HepG2 (cell line): Measurements from ENCODE around the gene ZFAND3. TPM values are rescaled to one million over a fixed set of nuclear protein-coding genes. Genes with fewer than 3 reads are reported as not detected.

Experiments used
- ARID3A ChIP-seq: IDR thresholded peaks from 2 replicates; pipeline ENCODE4 v1.6.1; 2012; ENCODE audit warnings: low read depth, low read length, improper control_type of control experiment
- ARNT2 ChIP-seq: sonication (generic); formaldehyde crosslinking; IDR thresholded peaks from 2 replicates; pipeline ENCODE4 v1.8.0; 2022; ENCODE audit warnings: mild to moderate bottlenecking, low read depth, missing genetic modification reagents, moderate library complexity
- ASH2L ChIP-seq: fragments of 300-600, 200-600 bp; sonication (generic); IDR thresholded peaks from 2 replicates; pipeline ENCODE4 v1.7.0; 2017; ENCODE audit warnings: low read depth, mild to moderate bottlenecking, moderate library complexity, mixed read lengths, low read length; ENCODE audit not compliant: insufficient read length
- ATF7 ChIP-seq, 2 experiments: fragments of 450-650 bp in 1 of 2; sonication (generic) in 1 of 2; formaldehyde crosslinking in 1 of 2; IDR thresholded peaks; 2 replicates each; pipeline versions ENCODE4 v1.4.0 to v1.6.1; 2016 to 2020; ENCODE audit warnings: antibody characterized with exemption in 1 of 2, mild to moderate bottlenecking in 1 of 2, missing genetic modification reagents in 1 of 2
- DPF2 ChIP-seq: sonication (generic); formaldehyde crosslinking; IDR thresholded peaks from 2 replicates; pipeline ENCODE4 v1.4.0; 2020; ENCODE audit warnings: mild to moderate bottlenecking, low read depth, missing genetic modification reagents, borderline replicate concordance
- GABPA ChIP-seq, 2 experiments: IDR thresholded peaks; 2 replicates each; pipeline ENCODE4 v1.6.1; 2011 to 2016; ENCODE audit warnings: low read depth in 2 of 2, low read length in 1 of 2, missing biosample characterization in 1 of 2, missing genetic modification characterization in 1 of 2
- HNF4G ChIP-seq, 2 experiments: sonication (generic) in 1 of 2; formaldehyde crosslinking in 1 of 2; IDR thresholded peaks; 2 replicates each; pipeline versions ENCODE4 v1.4.0 to v1.6.1; 2011 to 2020; ENCODE audit warnings: borderline replicate concordance in 2 of 2, low read depth in 2 of 2, mild to moderate bottlenecking in 2 of 2, low read length in 1 of 2, missing genetic modification reagents in 1 of 2, moderate library complexity in 1 of 2
- IKZF5 ChIP-seq: IDR thresholded peaks from 2 replicates; pipeline ENCODE4 v1.6.1; 2018; ENCODE audit warnings: missing genetic modification reagents, mild to moderate bottlenecking, missing compliant biosample characterization
- MYNN ChIP-seq: sonication (generic); formaldehyde crosslinking; IDR thresholded peaks from 2 replicates; pipeline ENCODE4 v1.4.0; 2020; ENCODE audit warnings: mild to moderate bottlenecking, low read depth, missing genetic modification reagents
- NR2F6 ChIP-seq, 2 experiments: IDR thresholded peaks; 2 replicates each; pipeline ENCODE4 v1.6.1; 2016; ENCODE audit warnings: antibody characterized with exemption in 1 of 2, mild to moderate bottlenecking in 1 of 2
- PHF8 ChIP-seq: sonication (generic); formaldehyde crosslinking; IDR thresholded peaks from 2 replicates; pipeline ENCODE4 v1.5.0; 2020; ENCODE audit warnings: missing genetic modification reagents
- RBM39 ChIP-seq: fragments of 200-400 bp; formaldehyde crosslinking; IDR thresholded peaks from one replicate; pipeline ENCODE4 v1.6.1; 2018; ENCODE audit warnings: antibody characterized with exemption, mild to moderate bottlenecking, low read depth, low read length; ENCODE audit not compliant: poor library complexity, severe bottlenecking
- TEAD2 ChIP-seq: sonication (generic); formaldehyde crosslinking; IDR thresholded peaks from 2 replicates; pipeline ENCODE4 v1.9.0; 2021; ENCODE audit warnings: missing genetic modification reagents
- ZFP1 ChIP-seq: IDR thresholded peaks from 2 replicates; pipeline ENCODE4 v1.6.1; 2016
- ZNF317 ChIP-seq: sonication (generic); formaldehyde crosslinking; IDR thresholded peaks from 2 replicates; pipeline ENCODE4 v1.5.0; 2020; ENCODE audit warnings: mild to moderate bottlenecking, missing genetic modification reagents
- ZNF563 ChIP-seq: sonication (generic); formaldehyde crosslinking; IDR thresholded peaks from 2 replicates; pipeline ENCODE4 v1.8.0; 2022; ENCODE audit warnings: mild to moderate bottlenecking, moderate library complexity, missing genetic modification reagents
- ZNF567 ChIP-seq: sonication (generic); formaldehyde crosslinking; IDR thresholded peaks from 2 replicates; pipeline ENCODE4 v1.8.1; 2023; ENCODE audit warnings: mild to moderate bottlenecking, missing genetic modification reagents, borderline replicate concordance
- ZNF768 ChIP-seq: sonication (generic); formaldehyde crosslinking; IDR thresholded peaks from 2 replicates; pipeline ENCODE4 v1.4.0; 2020; ENCODE audit warnings: missing genetic modification reagents
- polyA plus RNA-seq, 8 experiments: library from polyadenylated mRNA; depleted of rRNA in 3 of 8; stranded (reverse) in 7 of 8; unstranded in 1 of 8; fragments of >200 nt; fragmentation: Illumina TruSeq in 4 of 8; extraction: Trizol in 4 of 8; gene quantifications; 2 replicates each; pipeline versions ENCODE4 v1.2.1 to v1.2.3, GENCODE V29; 2011 to 2016; ENCODE audit warnings: low read depth in 4 of 8, missing spikeins in 1 of 8, mixed read lengths in 1 of 8; ENCODE audit not compliant: insufficient read depth in 1 of 8
- total RNA-seq, 5 experiments: library from RNA; depleted of rRNA; stranded (reverse); fragments of >200 nt; fragmentation: Illumina TruSeq; extraction: Trizol; gene quantifications; 2 replicates each; pipeline ENCODE4 v1.2.3, GENCODE V29; 2016; ENCODE audit warnings: low read depth in 1 of 5
- TF ChIP-seq, protein P1 (sequence below): sonication (generic); formaldehyde crosslinking; IDR thresholded peaks from 2 replicates; pipeline ENCODE4 v1.4.0; 2020; ENCODE audit warnings: missing genetic modification reagents, borderline replicate concordance

Gene ZFAND3
- total and polyA plus RNA-seq, 2 of the 13 experiments (the other 11 are each of a cell fraction or from before 2014, with no cell fraction given), result 16.4 to 17.1 TPM

DNA sequence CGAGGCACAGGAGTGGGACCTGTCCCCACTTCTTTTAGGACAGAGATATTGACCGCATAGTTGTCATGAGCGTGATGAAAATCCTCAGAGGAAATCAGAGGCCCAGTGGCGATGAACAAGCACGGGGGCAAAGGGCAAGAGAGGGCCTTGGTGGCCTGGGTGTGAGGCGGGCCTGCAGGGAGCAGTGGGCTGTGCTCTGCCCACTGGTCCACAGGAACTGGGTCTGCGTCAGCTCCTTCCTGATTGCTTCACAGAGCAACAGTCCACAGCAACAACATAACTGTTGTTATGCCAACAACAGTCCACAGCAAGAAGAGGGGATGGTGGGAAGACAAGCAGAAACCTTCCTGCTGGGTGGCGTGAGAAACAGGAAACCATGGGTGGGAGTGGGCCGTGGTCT lies 335.6 kb downstream of the ZFAND3 start (continued):
- TF ChIP-seq ASH2L, result peak; percentile 34
- 0 out of 2 replicates have a peak, but pooled peaks have one; percentile 27 for TF ChIP-seq PHF8
- TF ChIP-seq ZNF768 (CRISPR knock-in tag), result no peak
- TF ChIP-seq ARNT2 (CRISPR knock-in tag), result no peak
- peak; percentile 64; the same call in 1 of the 2 replicates for TF ChIP-seq ARID3A
- 0 out of 2 replicates have a peak, but pooled peaks have one; percentile 57 for TF ChIP-seq DPF2 (CRISPR knock-in tag)
- TF ChIP-seq TEAD2 (CRISPR knock-in tag), result no peak
- TF ChIP-seq ZFP1, result no peak
- no peak for TF ChIP-seq MYNN (CRISPR knock-in tag)
- no peak for TF ChIP-seq ZNF317
- TF ChIP-seq NR2F6 (IDR thresholded peaks at IDR 0.05), result peak; percentile 43
- peak; percentile 49; the same call in 1 of the 2 replicates for TF ChIP-seq NR2F6 (CRISPR knock-in tag; IDR thresholded peaks at IDR 0.05)
- TF ChIP-seq ZNF563 (CRISPR knock-in tag), result no peak; the same call in 1 of the 2 replicates
- TF ChIP-seq ZNF567 (CRISPR knock-in tag), result no peak
- TF ChIP-seq, protein P1, sequence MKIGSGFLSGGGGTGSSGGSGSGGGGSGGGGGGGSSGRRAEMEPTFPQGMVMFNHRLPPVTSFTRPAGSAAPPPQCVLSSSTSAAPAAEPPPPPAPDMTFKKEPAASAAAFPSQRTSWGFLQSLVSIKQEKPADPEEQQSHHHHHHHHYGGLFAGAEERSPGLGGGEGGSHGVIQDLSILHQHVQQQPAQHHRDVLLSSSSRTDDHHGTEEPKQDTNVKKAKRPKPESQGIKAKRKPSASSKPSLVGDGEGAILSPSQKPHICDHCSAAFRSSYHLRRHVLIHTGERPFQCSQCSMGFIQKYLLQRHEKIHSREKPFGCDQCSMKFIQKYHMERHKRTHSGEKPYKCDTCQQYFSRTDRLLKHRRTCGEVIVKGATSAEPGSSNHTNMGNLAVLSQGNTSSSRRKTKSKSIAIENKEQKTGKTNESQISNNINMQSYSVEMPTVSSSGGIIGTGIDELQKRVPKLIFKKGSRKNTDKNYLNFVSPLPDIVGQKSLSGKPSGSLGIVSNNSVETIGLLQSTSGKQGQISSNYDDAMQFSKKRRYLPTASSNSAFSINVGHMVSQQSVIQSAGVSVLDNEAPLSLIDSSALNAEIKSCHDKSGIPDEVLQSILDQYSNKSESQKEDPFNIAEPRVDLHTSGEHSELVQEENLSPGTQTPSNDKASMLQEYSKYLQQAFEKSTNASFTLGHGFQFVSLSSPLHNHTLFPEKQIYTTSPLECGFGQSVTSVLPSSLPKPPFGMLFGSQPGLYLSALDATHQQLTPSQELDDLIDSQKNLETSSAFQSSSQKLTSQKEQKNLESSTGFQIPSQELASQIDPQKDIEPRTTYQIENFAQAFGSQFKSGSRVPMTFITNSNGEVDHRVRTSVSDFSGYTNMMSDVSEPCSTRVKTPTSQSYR (CRISPR knock-in tag), result no peak
- TF ChIP-seq ATF7 (IDR thresholded peaks at IDR 0.05), result no peak
- TF ChIP-seq ATF7 (CRISPR knock-in tag; IDR thresholded peaks at IDR 0.05), result no peak
- TF ChIP-seq IKZF5 (CRISPR knock-in tag), result peak; percentile 100
- peak; percentile 33; the same call in 1 of the 2 replicates for TF ChIP-seq HNF4G (IDR thresholded peaks at IDR 0.05; ENCODE audit: borderline replicate concordance, low read depth, low read length)
- 0 out of 2 replicates have a peak, but pooled peaks have one; percentile 17 for TF ChIP-seq HNF4G (CRISPR knock-in tag; IDR thresholded peaks at IDR 0.05; ENCODE audit: borderline replicate concordance, low read depth)
- 0 out of 2 replicates have a peak, but pooled peaks have one; percentile 23 for TF ChIP-seq GABPA (IDR thresholded peaks at IDR 0.05; ENCODE audit: low read depth, low read length)
- peak; percentile 62 for TF ChIP-seq GABPA (CRISPR knock-in tag; IDR thresholded peaks at IDR 0.05; ENCODE audit: low read depth)
- TF ChIP-seq RBM39, result no peak
